Chondrocyte (in vitro differentiated cells): Measurements from ENCODE around the gene ATF6. TPM values are rescaled to one million over a fixed set of nuclear protein-coding genes. Genes with fewer than 3 reads are reported as not detected.

Source experiments
- DNase-seq: peaks from one replicate; pipeline ENCODE4 v3.0.0; 2021; ENCODE audit warnings: mixed read lengths, low spot score
- H3K27ac Mint-ChIP-seq: one replicate; pipeline ENCODE4 v1.8.0; 2021; ENCODE audit warnings: mild to moderate bottlenecking, moderate library complexity, mixed read lengths; ENCODE audit not compliant: unreplicated experiment
- H3K27me3 Mint-ChIP-seq: 2 replicates; pipeline ENCODE4 v1.8.0; 2021; ENCODE audit warnings: low read depth, mixed read lengths
- H3K36me3 Mint-ChIP-seq: 2 replicates; pipeline ENCODE4 v1.8.0; 2021; ENCODE audit warnings: low read depth, mixed read lengths
- H3K4me1 Mint-ChIP-seq: 2 replicates; pipeline ENCODE4 v1.8.0; 2021; ENCODE audit warnings: low read depth, mild to moderate bottlenecking, mixed read lengths
- H3K4me3 Mint-ChIP-seq: one replicate; pipeline ENCODE4 v1.8.0; 2021; ENCODE audit warnings: mild to moderate bottlenecking, moderate library complexity, mixed read lengths; ENCODE audit not compliant: unreplicated experiment
- H3K9me3 Mint-ChIP-seq: 2 replicates; pipeline ENCODE4 v1.8.0; 2021; ENCODE audit warnings: low read depth, mixed read lengths
- CTCF ChIP-seq: fragments of 200-600 bp; sonication (generic); IDR thresholded peaks from 2 replicates; pipeline ENCODE4 v1.5.0; 2021; ENCODE audit warnings: antibody characterized with exemption, mild to moderate bottlenecking, moderate library complexity
- total RNA-seq: library from RNA; stranded (reverse); gene quantifications from 3 replicates; pipeline ENCODE4 v1.2.1, GENCODE V29; 2021

The ATF6 gene
- total RNA-seq, 1 donor from 2014 or later = 29.1 TPM

DNA sequence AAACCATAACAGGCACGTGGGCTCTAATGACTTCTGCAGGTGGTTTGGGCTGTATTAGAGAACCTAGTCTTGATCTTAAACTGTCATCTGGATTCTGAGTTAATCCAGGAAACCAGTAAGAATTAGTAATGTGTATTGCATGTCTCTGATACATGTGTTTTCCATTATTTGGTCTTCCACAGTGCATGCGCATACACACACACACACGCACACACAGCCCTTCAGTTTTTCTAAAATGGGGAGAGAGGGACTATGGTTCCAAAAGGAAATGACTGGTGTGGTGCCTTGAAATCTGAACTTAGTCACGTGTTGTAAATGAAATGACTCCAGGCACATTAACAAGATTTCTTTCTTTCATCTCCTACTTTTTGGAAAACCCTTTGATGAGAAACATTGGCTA lies 190.0 kb downstream of the ATF6 start:
- H3K4me3 Mint-ChIP-seq = no peak overlapping the region
- no peak for TF ChIP-seq CTCF
- H3K36me3 Mint-ChIP-seq = peaks cover 10% of the 10 kb centered on the region
- H3K27ac Mint-ChIP-seq = peak overlapping the region; percentile 57
- H3K27me3 Mint-ChIP-seq = no peaks in the 10 kb centered on the region
- no peak for DNase-seq
- H3K4me1 Mint-ChIP-seq = peaks cover 77% of the 10 kb centered on the region
- peaks cover 4% of the 10 kb centered on the region for H3K9me3 Mint-ChIP-seq

GRCh38 chr1:161956930-161957329 lies 190.8 kb downstream of the ATF6 start:
- H3K4me1 Mint-ChIP-seq = peaks cover 85% of the 10 kb centered on the region
- peaks cover 10% of the 10 kb centered on the region for H3K36me3 Mint-ChIP-seq
- H3K9me3 Mint-ChIP-seq = peaks cover 3% of the 10 kb centered on the region
- H3K27me3 Mint-ChIP-seq = no peaks in the 10 kb centered on the region
- H3K4me3 Mint-ChIP-seq = no peak overlapping the region
- DNase-seq = no peak
- H3K27ac Mint-ChIP-seq = peak overlapping the region; percentile 22
- TF ChIP-seq CTCF = no peak

DNA sequence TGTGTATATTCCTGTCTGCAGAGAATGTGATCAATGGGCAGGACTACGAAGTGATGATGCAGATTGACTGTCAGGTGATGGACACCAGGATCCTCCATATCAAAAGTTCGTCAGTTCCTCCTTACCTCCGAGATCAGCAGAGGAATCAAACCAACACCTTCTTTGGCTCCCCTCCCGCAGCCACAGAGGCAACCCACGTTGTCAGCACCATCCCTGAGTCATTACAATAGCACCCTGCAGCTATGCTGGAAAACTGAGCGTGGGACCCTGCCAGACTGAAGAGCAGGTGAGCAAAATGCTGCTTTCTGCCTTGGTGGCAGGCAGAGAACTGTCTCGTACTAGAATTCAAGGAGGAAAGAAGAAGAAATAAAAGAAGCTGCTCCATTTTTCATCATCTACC lies 192.3 kb downstream of the ATF6 start:
- TF ChIP-seq CTCF = no peak
- DNase-seq = no peak
- no peaks in the 10 kb centered on the region for H3K27me3 Mint-ChIP-seq
- no peaks in the 10 kb centered on the region for H3K9me3 Mint-ChIP-seq
- no peak overlapping the region for H3K4me3 Mint-ChIP-seq
- peak overlapping the region; percentile 78 for H3K27ac Mint-ChIP-seq
- peaks cover 10% of the 10 kb centered on the region for H3K36me3 Mint-ChIP-seq
- peaks cover 91% of the 10 kb centered on the region for H3K4me1 Mint-ChIP-seq

DNA sequence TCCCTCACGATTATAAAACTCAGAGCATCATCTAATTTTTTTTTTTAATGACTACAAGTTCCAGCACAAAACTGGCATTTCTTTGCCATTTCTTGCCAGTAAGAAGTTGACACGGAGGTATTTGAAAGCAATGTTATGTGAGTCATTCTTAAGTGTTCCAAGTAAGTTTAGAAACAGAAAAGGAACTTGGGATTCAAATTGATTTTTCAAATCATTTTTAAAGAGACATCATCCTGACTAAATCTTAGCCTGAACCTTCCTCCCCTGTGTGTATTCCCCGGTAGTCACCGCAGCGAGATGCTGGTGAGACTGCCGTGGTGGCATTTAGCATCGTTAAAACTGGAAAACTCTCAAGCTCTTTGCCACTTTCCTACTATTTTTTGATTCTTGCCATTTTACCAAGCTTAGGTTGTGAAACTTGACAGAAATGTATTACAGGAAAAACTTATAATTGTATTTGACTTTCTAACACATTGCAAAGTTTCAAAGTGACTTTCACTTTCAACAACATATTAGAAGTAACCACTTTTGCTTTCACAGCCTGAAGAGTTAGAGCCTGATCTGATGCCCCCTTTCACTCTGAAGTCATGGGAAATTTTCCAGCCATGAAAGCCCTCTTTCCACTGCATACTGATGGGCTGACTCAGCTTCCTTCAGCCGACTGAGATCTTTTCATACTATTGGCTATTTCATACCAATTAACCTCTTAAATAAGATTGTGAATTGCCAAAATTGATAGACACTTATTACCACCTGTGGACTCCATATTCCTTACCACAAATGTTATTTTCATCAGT lies 196.2 kb downstream of the ATF6 start:
- Mint-ChIP-seq H3K27me3 (no peaks in the 10 kb centered on the region), H3K9me3 (no peaks in the 10 kb centered on the region), H3K4me1 (peaks cover 61% of the 10 kb centered on the region), H3K27ac (peak overlapping the region; percentile 99), H3K4me3 (peak overlapping the region; percentile 69), H3K36me3 (peaks cover 10% of the 10 kb centered on the region)
- peak; percentile 35 for TF ChIP-seq CTCF
- no peak for DNase-seq

DNA sequence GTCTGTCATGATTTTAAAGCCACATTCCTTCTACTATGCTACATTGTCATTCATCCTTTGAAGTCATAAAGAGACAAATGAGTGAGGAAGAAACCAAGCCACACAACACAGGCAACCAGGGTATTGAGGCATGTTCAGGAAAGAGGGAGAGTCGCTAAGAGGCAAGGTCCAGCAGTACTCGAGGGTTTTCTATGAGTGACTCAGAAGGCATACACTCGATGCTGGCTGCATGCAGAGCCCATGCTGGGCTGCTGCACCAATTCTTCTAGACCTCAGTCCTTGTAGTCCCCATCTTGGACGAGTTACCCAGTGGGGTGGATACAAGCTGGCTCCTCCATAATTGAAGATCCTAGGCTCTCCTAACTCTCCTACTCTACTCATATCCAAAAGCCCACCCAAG lies 199.9 kb downstream of the ATF6 start:
- no peak overlapping the region for H3K4me3 Mint-ChIP-seq
- TF ChIP-seq CTCF = no peak
- no peaks in the 10 kb centered on the region for H3K9me3 Mint-ChIP-seq
- H3K27me3 Mint-ChIP-seq = no peaks in the 10 kb centered on the region
- H3K4me1 Mint-ChIP-seq = peaks cover 47% of the 10 kb centered on the region
- peaks cover 3% of the 10 kb centered on the region for H3K36me3 Mint-ChIP-seq
- peak overlapping the region; percentile 70 for H3K27ac Mint-ChIP-seq
- no peak for DNase-seq
